ENCODE measurements around the gene TMX2.

DNA sequence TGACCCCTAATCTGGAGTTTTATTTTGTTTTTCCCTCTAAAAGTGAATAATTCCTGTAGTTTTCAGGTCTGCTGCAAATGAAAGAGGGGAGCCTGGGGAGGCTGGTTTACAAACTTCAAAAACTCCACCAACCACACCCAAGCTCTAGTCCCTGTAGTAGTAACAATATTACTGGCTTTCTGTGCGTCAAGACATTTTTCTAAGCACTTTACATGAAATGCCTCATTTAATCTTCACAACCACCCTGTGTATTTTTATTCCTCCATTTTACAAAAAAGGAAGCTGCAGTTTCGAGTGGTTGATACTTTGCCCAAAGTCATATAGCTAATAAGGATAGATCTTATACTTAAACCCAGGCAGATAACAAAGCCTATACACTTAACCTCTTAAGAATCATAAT, 72.7 kb downstream of the TMX2 start:
- TF ChIP-seq POLR2A (IDR thresholded peaks at IDR 0.05), result no peak
- TF ChIP-seq EP300 (IDR thresholded peaks at IDR 0.05; ENCODE audit: low read depth), result no peak
- TF ChIP-seq, protein P1, sequence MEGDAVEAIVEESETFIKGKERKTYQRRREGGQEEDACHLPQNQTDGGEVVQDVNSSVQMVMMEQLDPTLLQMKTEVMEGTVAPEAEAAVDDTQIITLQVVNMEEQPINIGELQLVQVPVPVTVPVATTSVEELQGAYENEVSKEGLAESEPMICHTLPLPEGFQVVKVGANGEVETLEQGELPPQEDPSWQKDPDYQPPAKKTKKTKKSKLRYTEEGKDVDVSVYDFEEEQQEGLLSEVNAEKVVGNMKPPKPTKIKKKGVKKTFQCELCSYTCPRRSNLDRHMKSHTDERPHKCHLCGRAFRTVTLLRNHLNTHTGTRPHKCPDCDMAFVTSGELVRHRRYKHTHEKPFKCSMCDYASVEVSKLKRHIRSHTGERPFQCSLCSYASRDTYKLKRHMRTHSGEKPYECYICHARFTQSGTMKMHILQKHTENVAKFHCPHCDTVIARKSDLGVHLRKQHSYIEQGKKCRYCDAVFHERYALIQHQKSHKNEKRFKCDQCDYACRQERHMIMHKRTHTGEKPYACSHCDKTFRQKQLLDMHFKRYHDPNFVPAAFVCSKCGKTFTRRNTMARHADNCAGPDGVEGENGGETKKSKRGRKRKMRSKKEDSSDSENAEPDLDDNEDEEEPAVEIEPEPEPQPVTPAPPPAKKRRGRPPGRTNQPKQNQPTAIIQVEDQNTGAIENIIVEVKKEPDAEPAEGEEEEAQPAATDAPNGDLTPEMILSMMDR (IDR thresholded peaks at IDR 0.05), result no peak
